GM18507 (cell line): Measurements from ENCODE around the gene NUTM2D.
"Not testable (repeated sequence)": the region's sequence is repeated elsewhere in the genome, so short reads cannot be mapped to it uniquely, and the experiment has no call there.

Source experiments
- DNase-seq: peaks from one replicate; pipeline ENCODE4 v3.0.0; 2011; ENCODE audit warnings: low read depth; ENCODE audit not compliant: insufficient read length; ENCODE audit errors: extremely low spot score
- FAIRE-seq: peaks from 2 replicates; lab custom pipeline; 2011; peaks lifted over from hg19 to GRCh38; lab: Jason Lieb, UNC

The NUTM2D gene

GRCh38 chr10:87369514-87370112 is 12.1 kb downstream of the NUTM2D start:
- FAIRE-seq, DNase-seq: not testable (repeated sequence)

- DNase-seq, FAIRE-seq: not testable (repeated sequence)
These were observed 16.5 kb downstream of the NUTM2D start for GRCh38 chr10:87374091-87374490.

DNA sequence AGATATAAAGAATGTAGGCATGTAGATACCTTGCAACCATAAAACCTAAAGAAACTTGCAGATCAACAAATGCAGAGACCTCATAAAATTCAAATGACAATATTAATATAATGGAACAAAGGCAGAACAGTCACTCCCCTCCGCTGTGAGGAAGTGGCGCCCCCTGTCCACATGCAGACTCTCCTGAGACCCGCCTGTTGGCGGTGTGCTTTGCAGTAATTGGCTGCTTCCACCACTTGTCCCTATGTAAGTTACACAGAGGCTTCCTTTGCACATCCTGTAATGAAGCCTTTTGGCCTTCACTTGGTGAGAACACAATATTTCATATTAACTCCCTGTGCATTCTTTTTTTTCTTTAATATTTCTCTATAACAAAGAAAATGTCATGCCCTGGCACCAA is 21.6 kb downstream of the NUTM2D start:
- not testable (repeated sequence) for FAIRE-seq, DNase-seq

GRCh38 chr10:87383149-87383857 is 25.8 kb downstream of the NUTM2D start:
- not testable (repeated sequence) for DNase-seq, FAIRE-seq

- FAIRE-seq, result not testable (repeated sequence)
These were observed 26.7 kb downstream of the NUTM2D start for GRCh38 chr10:87384283-87384682.

DNA sequence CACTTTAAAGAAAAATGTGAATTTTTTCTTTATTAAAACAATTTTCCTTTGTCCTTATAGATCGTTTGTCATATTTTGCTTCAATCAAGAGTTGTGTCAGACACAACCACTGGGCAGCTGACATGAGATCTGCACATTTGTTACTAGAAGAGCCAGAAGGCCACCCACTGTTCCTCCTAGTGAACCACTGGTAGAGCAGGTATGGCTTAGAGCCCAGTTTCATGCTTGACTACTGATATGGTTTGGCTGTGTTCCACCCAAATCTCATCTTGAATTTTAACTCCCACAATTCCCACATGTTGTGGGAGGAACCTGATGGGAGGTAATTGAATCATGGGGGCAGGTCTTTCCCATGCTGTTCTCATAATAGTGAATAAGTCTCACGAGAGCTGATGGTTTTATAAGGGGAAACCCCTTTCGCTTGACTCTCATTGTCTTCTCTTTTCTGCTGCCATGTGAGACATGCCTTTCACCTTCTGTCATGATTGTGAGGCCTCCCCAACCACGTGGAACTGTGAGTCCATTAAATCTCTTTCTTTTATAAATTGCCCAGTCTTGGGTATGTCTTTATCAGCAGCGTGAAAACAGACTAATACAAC is 28.3 kb downstream of the NUTM2D start:
- not testable (repeated sequence) for FAIRE-seq, DNase-seq

More at GRCh38 chr10:87384283-87384682, 26.7 kb downstream of the NUTM2D start:
- DNase-seq, result not testable (repeated sequence)

DNA sequence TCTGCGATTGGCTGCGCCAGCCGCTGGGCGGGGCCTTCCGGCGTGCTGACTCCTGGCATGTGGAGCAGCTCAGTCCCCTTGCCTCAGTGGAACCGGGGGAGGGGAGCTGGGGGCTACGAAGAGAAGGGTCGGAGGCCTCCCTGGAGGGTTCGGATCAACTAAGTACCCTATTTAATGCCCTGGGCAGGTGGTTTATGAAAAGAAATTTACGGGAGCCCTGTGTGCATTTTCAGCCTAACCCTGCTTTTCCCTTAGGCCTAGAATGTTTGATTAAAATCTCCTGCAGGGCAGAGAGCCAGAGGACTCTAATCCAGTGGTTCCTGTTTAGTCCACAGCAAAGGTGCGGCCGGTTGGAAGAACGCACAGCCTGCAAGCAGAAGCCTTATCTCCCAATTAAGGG is 33.8 kb downstream of the NUTM2D start:
- FAIRE-seq, DNase-seq: not testable (repeated sequence)

DNA sequence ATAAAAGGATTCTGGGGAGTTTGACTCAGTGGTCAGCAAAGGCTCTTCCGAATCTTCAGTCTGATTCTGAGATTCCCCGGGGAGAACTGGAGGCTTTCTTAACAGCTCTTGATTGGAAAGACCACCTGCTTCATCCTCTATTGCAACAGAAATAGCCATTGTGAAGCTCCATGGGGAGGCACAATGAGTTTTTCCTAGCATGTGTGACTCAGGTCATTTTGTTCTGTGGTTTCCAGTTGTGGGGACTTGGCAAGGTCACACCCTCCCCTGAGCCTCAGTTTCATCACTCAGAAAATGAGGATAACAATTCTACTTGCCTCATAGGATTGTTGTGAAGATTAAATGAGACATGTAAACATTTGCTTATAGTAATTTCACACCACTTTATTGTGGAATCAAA is 38.7 kb downstream of the NUTM2D start:
- not testable (repeated sequence) for FAIRE-seq, DNase-seq

DNA sequence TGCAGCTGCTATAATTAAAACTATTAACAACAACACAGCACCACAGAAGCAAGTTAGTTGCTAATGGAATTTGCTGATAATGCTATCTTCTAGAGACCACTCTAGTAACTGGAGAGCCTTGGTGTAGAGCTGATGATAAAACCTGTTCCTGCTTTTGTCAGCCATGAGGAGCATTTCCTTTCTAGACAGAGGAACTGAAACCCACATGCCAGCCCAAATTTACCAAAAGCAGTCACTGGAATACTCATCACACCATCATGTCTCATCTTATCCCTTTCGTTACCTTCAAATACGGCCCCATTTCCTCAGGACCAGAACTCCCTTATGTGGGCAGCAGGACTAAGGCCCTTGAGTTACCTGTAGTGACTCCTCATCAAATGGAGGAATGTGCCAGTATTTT is 40.9 kb downstream of the NUTM2D start:
- not testable (repeated sequence) for DNase-seq, FAIRE-seq

DNA sequence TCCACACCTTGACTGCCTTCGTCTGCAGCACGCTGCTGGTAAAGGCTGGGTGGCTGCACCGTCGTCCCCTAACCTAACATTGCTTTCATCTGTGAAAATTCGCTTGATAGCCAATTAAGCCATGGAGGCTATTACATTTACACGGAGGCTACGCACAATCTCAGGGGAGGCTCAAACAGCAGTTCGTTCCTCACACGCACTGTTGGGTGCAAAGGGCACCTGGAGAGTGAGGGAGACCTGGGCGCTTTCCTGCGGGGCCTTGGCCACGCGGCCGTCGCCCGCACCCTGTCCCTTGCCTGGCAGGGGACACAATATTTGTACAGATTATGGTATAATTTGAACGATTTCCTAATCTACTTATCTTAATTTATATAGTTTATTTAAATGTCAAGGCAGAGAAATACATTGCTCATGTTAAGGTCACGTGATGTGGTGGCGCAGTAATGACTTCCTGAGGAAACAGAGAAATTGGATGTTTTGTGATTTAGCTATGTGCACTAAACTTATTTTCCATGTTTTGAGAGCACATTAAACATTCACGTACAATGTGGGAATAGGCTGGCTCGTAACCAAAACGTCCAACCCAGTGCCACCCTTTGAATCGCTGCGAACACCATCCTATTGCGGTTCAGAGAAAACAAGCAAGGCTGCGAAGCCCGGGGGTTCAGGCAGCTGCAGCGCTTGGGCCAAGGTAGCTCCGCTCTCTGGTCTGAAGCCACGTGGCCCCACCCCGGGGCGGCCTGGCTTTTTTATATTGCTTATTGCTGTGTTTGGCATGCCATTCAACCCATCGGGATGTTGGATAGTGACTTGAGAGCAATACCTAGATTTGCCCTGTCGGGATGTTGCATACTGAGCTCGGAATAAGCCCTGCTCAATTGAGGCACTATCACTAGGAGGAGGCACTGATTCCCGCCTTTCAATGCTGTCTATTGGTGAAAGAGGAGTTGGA is 50.2 kb downstream of the NUTM2D start:
- DNase-seq, FAIRE-seq: not testable (repeated sequence)

DNA sequence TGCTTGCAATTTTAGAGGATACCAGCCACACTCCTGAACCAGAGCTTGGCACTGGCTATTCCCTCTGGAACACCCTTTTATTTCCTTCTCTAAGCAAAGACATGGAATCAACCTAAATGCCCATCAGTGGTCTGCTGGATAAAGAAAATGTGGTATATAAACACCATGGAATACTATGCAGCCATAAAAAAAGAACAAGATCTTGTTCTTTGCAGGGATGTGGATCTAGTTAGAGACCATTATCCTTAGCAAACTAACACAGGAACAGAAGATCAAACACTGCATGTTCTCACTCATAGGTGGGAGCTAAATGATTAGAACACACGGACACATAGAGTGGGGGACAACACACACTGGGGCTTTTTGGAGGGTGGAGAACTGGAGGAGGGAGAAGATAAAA is 56.4 kb downstream of the NUTM2D start:
- not testable (repeated sequence) for FAIRE-seq, DNase-seq
